K562 (cell line): ENCODE measurements around the gene YPEL3. TPM values are rescaled to one million over a fixed set of nuclear protein-coding genes. Genes with fewer than 3 reads are reported as not detected.

Experiments
- ATAC-seq: fragments of 200-7000 bp; cut with Tn5 transposase; 3 replicates; pipeline ENCODE4 v1.9.1; 2020; ENCODE audit warnings: moderate library complexity
- BruUV-seq: library from RNA; stranded (reverse); fragments of 400-500 nt; replicated peaks from 2 replicates; lab custom pipeline; 2021; lab: Mats Ljungman, UMichigan
- CTCF ChIA-PET: fragments of 300-600 bp; formaldehyde crosslinking; extraction: SDS; loops from one replicate; lab custom pipeline; 2021; ENCODE audit warnings: low intra/inter-chr PET ratio; lab: Yijun Ruan, JAX
- POLR2A ChIA-PET: fragments of 300-600, 350-650 bp; sonication (Branson Sonifier 250); formaldehyde crosslinking; extraction: SDS; loops from one replicate; lab custom pipeline; 2021; ENCODE audit warnings: antibody characterized with exemption, inconsistent platforms; lab: Yijun Ruan, JAX
- DNase-seq, 4 experiments: peaks; one replicate each; pipeline versions ENCODE4 v3.0.0 to v3.0.0-alpha.2; 2011 to 2018; ENCODE audit warnings: low spot score in 3 of 4, mixed read lengths in 3 of 4; ENCODE audit errors: extremely low read depth in 1 of 4
- FAIRE-seq: peaks from 2 replicates; lab custom pipeline; 2011; peaks lifted over from hg19 to GRCh38; lab: Jason Lieb, UNC
- H2AFZ ChIP-seq: 2 replicates; pipeline ENCODE4 v1.6.0; 2011; ENCODE audit warnings: low read depth, low read length, control low read depth, inconsistent platforms
- H3K27ac ChIP-seq: fragments of 200-600 bp; 3 replicates; pipeline ENCODE4 v1.8.0; 2011; ENCODE audit warnings: low read depth, mild to moderate bottlenecking, control low read depth, inconsistent platforms, low read length, moderate library complexity, mixed read lengths; ENCODE audit errors: extremely low read depth
- H3K27me3 ChIP-seq, 2 experiments: fragments of 300-600 bp in 1 of 2; 2 replicates in 1 of 2; 3 replicates in 1 of 2; pipeline versions ENCODE4 v1.6.0 to v1.8.0; 2011; ENCODE audit warnings: inconsistent platforms in 2 of 2, low read length in 2 of 2, mild to moderate bottlenecking in 1 of 2, mixed read lengths in 1 of 2, moderate library complexity in 1 of 2; ENCODE audit not compliant: control insufficient read depth in 2 of 2, insufficient read depth in 2 of 2
- H3K36me3 ChIP-seq: fragments of 300-600 bp; 3 replicates; pipeline ENCODE4 v1.8.0; 2011; ENCODE audit warnings: mild to moderate bottlenecking, low read length, inconsistent platforms; ENCODE audit not compliant: control insufficient read depth, insufficient read depth
- H3K4me1 ChIP-seq, 2 experiments: fragments of 200-600 bp in 1 of 2; replicated peaks in 1 of 2; 2 replicates in 1 of 2; 3 replicates in 1 of 2; pipeline versions ENCODE4 v1.5.1 to v1.8.0; 2011; ENCODE audit warnings: inconsistent platforms in 2 of 2, low read length in 2 of 2, mild to moderate bottlenecking in 1 of 2, mixed read lengths in 1 of 2, moderate library complexity in 1 of 2; ENCODE audit not compliant: control insufficient read depth in 2 of 2, insufficient read depth in 2 of 2
- H3K4me2 ChIP-seq: 2 replicates; pipeline ENCODE4 v1.6.1; 2011; ENCODE audit warnings: low read length, control low read depth, inconsistent platforms, mixed read lengths; ENCODE audit not compliant: insufficient read depth
- H3K4me3 ChIP-seq: fragments of 200-600 bp; sonication (generic), shearing (Covaris generic); 2 replicates; pipeline ENCODE4 v1.5.1; 2016; ENCODE audit warnings: control low read depth, inconsistent platforms
- H3K79me2 ChIP-seq: fragments of 200-600 bp; 3 replicates; pipeline ENCODE4 v1.8.0; 2011; ENCODE audit warnings: low read length, inconsistent platforms; ENCODE audit not compliant: control insufficient read depth, insufficient read depth
- H3K9ac ChIP-seq, 2 experiments: 2 replicates each; pipeline versions ENCODE4 v1.6.0 to v1.6.1; 2011; ENCODE audit warnings: low read depth in 2 of 2, low read length in 2 of 2, control low read depth in 1 of 2, inconsistent platforms in 1 of 2, mild to moderate bottlenecking in 1 of 2, mixed read lengths in 1 of 2; ENCODE audit not compliant: insufficient read depth in 1 of 2
- H3K9me1 ChIP-seq: one replicate; pipeline ENCODE4 v1.6.0; 2011; ENCODE audit warnings: inconsistent platforms, mild to moderate bottlenecking, low read length, moderate library complexity; ENCODE audit not compliant: control insufficient read depth, insufficient read depth
- H3K9me3 ChIP-seq: replicated peaks from 2 replicates; pipeline ENCODE4 v1.5.1; 2011; ENCODE audit warnings: low read depth, low read length, inconsistent platforms; ENCODE audit not compliant: control insufficient read depth, insufficient read depth
- H4K20me1 ChIP-seq: replicated peaks from 2 replicates; pipeline ENCODE4 v1.6.1; 2011; ENCODE audit warnings: low read length, inconsistent platforms, mixed read lengths; ENCODE audit not compliant: control insufficient read depth, insufficient read depth
- DIDO1 ChIP-seq: fragments of 450-650 bp; IDR thresholded peaks from 2 replicates; pipeline ENCODE4 v1.6.1; 2016; ENCODE audit warnings: low read depth, missing biosample characterization, missing genetic modification characterization
- E2F1 ChIP-seq: sonication (generic); formaldehyde crosslinking; IDR thresholded peaks from 2 replicates; pipeline ENCODE4 v1.8.1; 2023; ENCODE audit warnings: mild to moderate bottlenecking, missing genetic modification reagents, moderate library complexity
- FOXA1 ChIP-seq: fragments of 450-650 bp; IDR thresholded peaks from 2 replicates; pipeline ENCODE4 v1.6.1; 2016; ENCODE audit warnings: mild to moderate bottlenecking, borderline replicate concordance
- HSF4 ChIP-seq: fragments of 250-450 bp; sonication (Bioruptor Pico); IDR thresholded peaks from 2 replicates; pipeline ENCODE4 v2.1.2; 2022; ENCODE audit warnings: mild to moderate bottlenecking, moderate library complexity, borderline replicate concordance
- MAZ ChIP-seq, 2 experiments: fragments of 450-650 bp in 1 of 2; sonication (generic) in 1 of 2; formaldehyde crosslinking; IDR thresholded peaks in 1 of 2; conservative IDR thresholded peaks in 1 of 2; 2 replicates each; pipeline versions ENCODE4 v1.4.0 to v1.5.0; 2020; ENCODE audit warnings: mild to moderate bottlenecking in 1 of 2, missing genetic modification reagents in 1 of 2
- PHF8 ChIP-seq: fragments of 200-600 bp; sonication (generic); IDR thresholded peaks from 2 replicates; pipeline ENCODE4 v1.6.1; 2012; ENCODE audit warnings: mixed run types, mild to moderate bottlenecking, inconsistent platforms, low read length, moderate library complexity, borderline replicate concordance
- TSC22D4 ChIP-seq: fragments of 450-650 bp; IDR thresholded peaks from 2 replicates; pipeline ENCODE4 v1.6.1; 2016; ENCODE audit warnings: missing genetic modification characterization, missing biosample characterization, control low read depth
- ZBTB40 ChIP-seq, 2 experiments: fragments of 450-650 bp in 1 of 2; sonication (generic) in 1 of 2; formaldehyde crosslinking in 1 of 2; IDR thresholded peaks; 2 replicates each; pipeline versions ENCODE4 v1.7.1 to v1.9.0; 2016 to 2022; ENCODE audit warnings: inconsistent platforms in 1 of 2, mild to moderate bottlenecking in 1 of 2, missing genetic modification reagents in 1 of 2
- ZBTB7A ChIP-seq: IDR thresholded peaks from 2 replicates; pipeline ENCODE4 v1.6.1; 2011; ENCODE audit warnings: low read depth, mild to moderate bottlenecking, low read length, moderate library complexity, borderline replicate concordance; ENCODE audit not compliant: control insufficient read depth
- ZNF668 ChIP-seq: fragments of 250-450 bp; sonication (Bioruptor Pico); IDR thresholded peaks from 2 replicates; pipeline ENCODE4 v1.8.0; 2022; ENCODE audit warnings: mild to moderate bottlenecking, inconsistent platforms
- WGBS: fragments of 100-300 bp; shearing (Covaris generic); methylation state at CpG from one replicate; pipeline ENCODE4 v1.1.6; 2016; ENCODE audit warnings: low coverage, mixed read lengths; ENCODE audit not compliant: insufficient coverage; ENCODE audit errors: missing lambda C conversion rate; 5-methylcytosine and 5-hydroxymethylcytosine counted together
- in situ Hi-C: fragments of 300-500 bp; cut with MboI; formaldehyde crosslinking; loops from 4 replicates; pipeline ENCODE4 v1.15.0; 2018; ENCODE audit warnings: inconsistent platforms, mixed read lengths
- intact Hi-C: fragments of 100-400 bp; cut with micrococcal nuclease; formaldehyde crosslinking; loops from 2 replicates; pipeline ENCODE4 v1.14.2; 2022
- polyA plus RNA-seq, 8 experiments: library from polyadenylated mRNA; depleted of rRNA in 4 of 8; stranded (reverse) in 5 of 8; unstranded in 3 of 8; fragments of >200 nt; fragmentation: Nextera tagmentation in 2 of 8; fragmentation: Illumina TruSeq in 1 of 8; extraction: Ambion mirVana in 2 of 8; extraction: Trizol in 1 of 8; gene quantifications; 2 replicates each; pipeline versions ENCODE4 v1.2.1 to v1.2.3, GENCODE V29; 2011 to 2014; ENCODE audit warnings: inconsistent platforms in 1 of 8, missing spikeins in 1 of 8
- total RNA-seq, 7 experiments: library from RNA; depleted of rRNA in 6 of 7; stranded (reverse); fragments of >200 nt in 6 of 7; fragmentation: Illumina TruSeq in 2 of 7; extraction: Trizol in 2 of 7; gene quantifications; 2 replicates each; pipeline versions ENCODE4 v1.2.1 to v1.2.3, GENCODE V29; 2011 to 2021; ENCODE audit warnings: low replicate concordance in 1 of 7

YPEL3 gene
- total and polyA plus RNA-seq, 9 of the 15 experiments (the other 6 are each of a cell fraction or from before 2014, with no cell fraction given), result 0.41 to 15.0 (median 2.9) TPM

DNA sequence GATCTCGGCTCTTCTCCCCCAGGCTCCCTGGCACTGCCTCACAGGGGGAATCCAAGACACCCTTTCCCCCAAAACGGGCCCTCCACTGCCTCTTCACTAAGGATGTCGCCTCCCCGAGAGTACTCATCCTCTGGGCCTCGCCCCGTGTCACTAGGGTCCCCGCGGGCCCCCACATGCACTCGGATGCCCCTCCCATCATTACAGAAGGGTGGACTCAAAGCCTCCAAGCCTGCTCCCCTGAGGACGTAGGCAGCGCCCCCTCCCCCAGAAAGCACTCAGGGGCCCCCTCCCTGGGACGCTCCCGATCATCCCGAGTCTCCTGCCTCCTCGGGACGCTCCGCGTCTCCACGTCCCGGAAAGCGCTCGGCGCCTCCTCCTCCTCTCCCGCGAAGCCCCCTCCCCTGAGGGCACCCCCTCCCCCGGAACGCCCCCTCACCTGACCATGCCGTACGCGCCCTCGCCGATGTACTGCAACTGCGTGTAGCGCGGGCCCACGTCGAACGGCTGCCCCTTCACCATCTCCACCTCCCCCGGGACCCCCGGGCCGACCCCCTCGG lies 26.7 kb upstream of the YPEL3 start:
- peaks cover 3% of the 10 kb centered on the region; the same call in 1 of the 3 replicates for H3K79me2 ChIP-seq
- 3% methylated on average over 24 of the region's 42 CpGs for WGBS
- H3K4me1 ChIP-seq, result peaks cover 0 to 23% of the 10 kb centered on the region in 2 experiments; a peak in 4 of 5 replicates
- H3K4me3 ChIP-seq, result peak overlapping the region; percentile 60
- H3K9ac ChIP-seq, result peak overlapping the region; percentile 44 to 96; a peak in 3 of 4 replicates
- no peaks in the 10 kb centered on the region for H3K9me1 ChIP-seq
- in situ Hi-C loops, result no loop called here
- POLR2A ChIA-PET, result interaction anchor here (0.8 to 1.0 kb wide), 2 partner anchors 10 to 30 kb away, joined by 3 to 5 read pairs; partner anchors contain the start of gene GDPD3
- H3K27ac ChIP-seq, result peak overlapping the region; percentile 80; the same call in 2 of the 3 replicates
- TSS peak; percentile 47 for BruUV-seq
- no peaks in the 10 kb centered on the region for H3K9me3 ChIP-seq
- H3K4me2 ChIP-seq, result peak overlapping the region; percentile 80
- H3K27me3 ChIP-seq, result no peaks in the 10 kb centered on the region
- peak overlapping the region; percentile 67 for H2AFZ ChIP-seq
- FAIRE-seq (no peak), DNase-seq (peak in 3 of 4 experiments; percentile 13 to 77 (median 77)), ATAC-seq (peak; percentile 34)
- intact Hi-C loops, result no loop called here
- H4K20me1 ChIP-seq, result no peaks in the 10 kb centered on the region
- CTCF ChIA-PET, result no interaction called here
- peaks cover under 1% of the 10 kb centered on the region; the same call in 1 of the 3 replicates for H3K36me3 ChIP-seq
- TF ChIP-seq HSF4 (CRISPR knock-in tag) (no peak), DIDO1 (tag) (no peak), E2F1 (CRISPR knock-in tag) (no peak), ZNF668 (CRISPR knock-in tag) (no peak), FOXA1 (no peak), ZBTB7A (peak; percentile 84; the same call in 1 of the 2 replicates), TSC22D4 (tag) (no peak), ZBTB40 (IDR thresholded peaks at IDR 0.05) (0 out of 2 replicates have a peak, but pooled peaks have one; percentile 21), ZBTB40 (CRISPR knock-in tag; IDR thresholded peaks at IDR 0.05) (no peak), PHF8 (peak; percentile 55; the same call in 1 of the 2 replicates), MAZ (CRISPR knock-in tag; conservative IDR thresholded peaks at IDR 0.05 in 1 of 2, IDR thresholded peaks at IDR 0.05 in 1 of 2) (peak in 1 of 2 experiments; percentile 46; a peak in 2 of 4 replicates)
